Cortex of kidney (tissue), 1 donor: ENCODE data around the gene SIGLEC14.

Experiments used
- DNase-seq: peaks from one replicate; lab custom pipeline; 2025; lab: John Stamatoyannopoulos, UW

Gene SIGLEC14

GRCh38 chr19:51621178-51621577 lies 25.4 kb downstream of the SIGLEC14 start:
- no peak for DNase-seq

- DNase-seq: no peak
Measured at GRCh38 chr19:51615991-51616390, 30.6 kb downstream of the SIGLEC14 start.

- no peak for DNase-seq
Measured at GRCh38 chr19:51614789-51615188, 31.8 kb downstream of the SIGLEC14 start.

- no peak for DNase-seq
Measured at GRCh38 chr19:51610576-51610975, 36.0 kb downstream of the SIGLEC14 start.

- DNase-seq: no peak
Measured at GRCh38 chr19:51607920-51608562, 38.6 kb downstream of the SIGLEC14 start.

GRCh38 chr19:51607077-51607476 lies 39.5 kb downstream of the SIGLEC14 start:
- DNase-seq: no peak

- DNase-seq: no peak
Measured at GRCh38 chr19:51602189-51602854, 44.3 kb downstream of the SIGLEC14 start.

- no peak for DNase-seq
Measured at GRCh38 chr19:51600940-51601580, 45.6 kb downstream of the SIGLEC14 start.

- no peak for DNase-seq
Measured at GRCh38 chr19:51599084-51599483, 47.5 kb downstream of the SIGLEC14 start.

GRCh38 chr19:51598159-51598915 lies 48.3 kb downstream of the SIGLEC14 start:
- no peak for DNase-seq

GRCh38 chr19:51595190-51596175 lies 51.1 kb downstream of the SIGLEC14 start:
- DNase-seq: no peak

GRCh38 chr19:51594774-51595109 lies 51.9 kb downstream of the SIGLEC14 start:
- no peak for DNase-seq

GRCh38 chr19:51593969-51594773 lies 52.5 kb downstream of the SIGLEC14 start:
- DNase-seq: peak; percentile 37

GRCh38 chr19:51593138-51593890 lies 53.3 kb downstream of the SIGLEC14 start:
- DNase-seq: no peak
